ENCODE measurements around the gene RLBP1.

Gene RLBP1

DNA sequence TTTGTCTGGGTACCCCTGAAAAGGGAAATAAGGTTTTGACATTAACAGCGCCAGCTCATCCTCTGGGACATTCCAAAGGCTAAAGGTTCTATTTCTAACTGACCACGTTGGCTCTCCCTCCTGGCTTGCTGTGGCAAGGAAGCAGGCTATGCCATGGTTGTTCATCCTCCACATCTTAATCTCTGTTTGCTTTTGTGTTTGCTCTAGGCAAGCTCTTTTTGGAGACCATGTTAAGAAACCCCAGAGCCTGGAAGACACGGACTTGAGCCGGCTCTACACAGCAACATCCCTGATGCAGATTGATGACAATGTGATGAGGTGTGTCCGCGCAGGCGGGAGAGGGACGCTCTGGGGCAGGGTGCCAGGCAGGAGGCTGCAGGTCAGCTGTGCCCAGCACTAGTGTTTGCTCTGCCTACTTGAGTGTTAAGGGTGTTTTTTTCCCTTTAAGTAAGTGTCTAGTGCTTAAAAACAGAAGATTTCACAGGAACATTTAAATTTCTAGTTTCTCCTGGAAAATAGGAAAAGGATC is 33.3 kb downstream of the RLBP1 start:
- no peaks in the 10 kb centered on the region for H3K27me3 ChIP-seq (ENCODE audit: control insufficient read depth in 1 of 2, insufficient read depth in 1 of 2, low read length in 2 of 2)
- H2BK5ac ChIP-seq (ENCODE audit: low read depth, low read length, poor library complexity, severe bottlenecking): no peak overlapping the region
- WGBS: 97% methylated on average over 8 of the region's 8 CpGs
- H2BK12ac ChIP-seq (ENCODE audit: low read length in 2 of 2): no peak overlapping the region
- no peak overlapping the region for H3K4me3 ChIP-seq (ENCODE audit: insufficient read depth in 1 of 2, low read depth in 1 of 2, low read length in 2 of 2)
- no peak overlapping the region for H3K4ac ChIP-seq (ENCODE audit: low read depth in 1 of 2, low read length in 2 of 2)
- H2AFZ ChIP-seq (ENCODE audit: low read depth, low read length): no peak overlapping the region
- H3K18ac ChIP-seq (ENCODE audit: low read depth in 1 of 2, low read length in 2 of 2): no peak overlapping the region
- H2BK15ac ChIP-seq (ENCODE audit: low read depth, poor library complexity, severe bottlenecking): no peak overlapping the region
- H3K4me1 ChIP-seq (ENCODE audit: control insufficient read depth, insufficient read depth, low read depth, low read length): peaks cover 10% of the 10 kb centered on the region
- H3K23ac ChIP-seq (ENCODE audit: low read length in 2 of 2): no peak overlapping the region
- H2AK5ac ChIP-seq (ENCODE audit: low read length, severe bottlenecking): no peak overlapping the region
- H3K79me1 ChIP-seq (replicated peaks; ENCODE audit: low read length, poor library complexity, severe bottlenecking): peaks cover 2% of the 10 kb centered on the region
- H3K4me2 ChIP-seq (ENCODE audit: low read length, poor library complexity, severe bottlenecking): no peak overlapping the region
- no peak overlapping the region for H2BK120ac ChIP-seq (ENCODE audit: low read depth, low read length)
- no peak overlapping the region for H3K27ac ChIP-seq (ENCODE audit: low read length, poor library complexity, severe bottlenecking)
- H3K36me3 ChIP-seq (ENCODE audit: control insufficient read depth in 1 of 2, insufficient read depth in 2 of 2, low read depth in 1 of 2, low read length in 2 of 2): peaks cover 40 to 95% of the 10 kb centered on the region in 2 experiments
- no peak overlapping the region for H4K91ac ChIP-seq (ENCODE audit: low read length)
- no peak overlapping the region for H4K8ac ChIP-seq (ENCODE audit: low read length)
- H3K14ac ChIP-seq (ENCODE audit: low read length in 2 of 2): no peak overlapping the region
- H3K9ac ChIP-seq (ENCODE audit: low read length): no peak overlapping the region
- DNase-seq: no peak
- H3K9me3 ChIP-seq (ENCODE audit: control insufficient read depth, low read length): no peaks in the 10 kb centered on the region

DNA sequence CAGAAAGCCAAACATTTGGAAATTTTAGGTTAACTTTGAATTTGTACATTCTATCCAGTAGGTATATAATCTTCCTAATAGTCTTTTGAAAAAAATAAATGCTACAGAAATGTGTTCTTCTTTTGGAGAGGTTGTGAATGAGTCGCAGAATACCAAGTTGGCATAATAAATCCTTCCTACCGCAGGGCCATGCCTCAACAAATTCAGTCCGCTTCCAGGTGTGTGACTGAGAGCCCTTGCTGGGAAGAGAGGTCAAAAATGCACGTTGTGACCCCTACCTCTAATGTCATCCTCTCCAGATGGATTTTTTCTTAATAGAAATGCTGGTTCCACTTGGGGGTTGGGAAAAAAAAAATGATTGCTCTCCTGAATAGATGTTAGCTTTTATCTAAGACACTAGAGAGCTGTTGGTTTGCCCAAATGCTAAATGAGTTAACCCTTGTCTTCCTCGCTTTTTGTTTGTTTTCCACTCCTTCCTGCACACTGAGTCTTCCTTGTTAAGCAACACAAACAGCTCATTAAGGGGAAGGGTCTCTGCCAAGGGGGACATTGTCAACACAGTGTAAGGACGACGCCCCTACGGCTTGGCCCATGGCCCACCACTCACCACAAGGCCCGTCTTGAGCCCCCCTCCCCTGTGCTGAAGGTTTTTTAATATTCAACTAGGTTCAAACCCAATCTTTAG is 33.9 kb downstream of the RLBP1 start:
- Histone ChIP-seq H2AK5ac (ENCODE audit: low read length, severe bottlenecking) (no peak overlapping the region), H3K9me3 (ENCODE audit: control insufficient read depth, low read length) (no peaks in the 10 kb centered on the region), H3K14ac (ENCODE audit: low read length in 2 of 2) (no peak overlapping the region), H2BK120ac (ENCODE audit: low read depth, low read length) (no peak overlapping the region), H3K4me3 (ENCODE audit: insufficient read depth in 1 of 2, low read depth in 1 of 2, low read length in 2 of 2) (no peak overlapping the region), H4K8ac (ENCODE audit: low read length) (no peak overlapping the region), H3K79me1 (replicated peaks; ENCODE audit: low read length, poor library complexity, severe bottlenecking) (peaks cover 2% of the 10 kb centered on the region), H2BK12ac (ENCODE audit: low read length in 2 of 2) (no peak overlapping the region), H3K4me2 (ENCODE audit: low read length, poor library complexity, severe bottlenecking) (no peak overlapping the region), H3K27me3 (ENCODE audit: control insufficient read depth in 1 of 2, insufficient read depth in 1 of 2, low read length in 2 of 2) (no peaks in the 10 kb centered on the region), H3K4me1 (ENCODE audit: control insufficient read depth, insufficient read depth, low read depth, low read length) (peaks cover 10% of the 10 kb centered on the region), H3K36me3 (ENCODE audit: control insufficient read depth in 1 of 2, insufficient read depth in 2 of 2, low read depth in 1 of 2, low read length in 2 of 2) (peaks cover 40 to 95% of the 10 kb centered on the region in 2 experiments), H3K4ac (ENCODE audit: low read depth in 1 of 2, low read length in 2 of 2) (no peak overlapping the region), H2AFZ (ENCODE audit: low read depth, low read length) (no peak overlapping the region), H3K18ac (ENCODE audit: low read depth in 1 of 2, low read length in 2 of 2) (no peak overlapping the region), H2BK15ac (ENCODE audit: low read depth, poor library complexity, severe bottlenecking) (no peak overlapping the region), H3K23ac (ENCODE audit: low read length in 2 of 2) (no peak overlapping the region), H2BK5ac (ENCODE audit: low read depth, low read length, poor library complexity, severe bottlenecking) (no peak overlapping the region), H4K91ac (ENCODE audit: low read length) (no peak overlapping the region), H3K27ac (ENCODE audit: low read length, poor library complexity, severe bottlenecking) (no peak overlapping the region), H3K9ac (ENCODE audit: low read length) (no peak overlapping the region)
- 98% methylated on average over 7 of the region's 9 CpGs for WGBS
- DNase-seq: no peak

DNA sequence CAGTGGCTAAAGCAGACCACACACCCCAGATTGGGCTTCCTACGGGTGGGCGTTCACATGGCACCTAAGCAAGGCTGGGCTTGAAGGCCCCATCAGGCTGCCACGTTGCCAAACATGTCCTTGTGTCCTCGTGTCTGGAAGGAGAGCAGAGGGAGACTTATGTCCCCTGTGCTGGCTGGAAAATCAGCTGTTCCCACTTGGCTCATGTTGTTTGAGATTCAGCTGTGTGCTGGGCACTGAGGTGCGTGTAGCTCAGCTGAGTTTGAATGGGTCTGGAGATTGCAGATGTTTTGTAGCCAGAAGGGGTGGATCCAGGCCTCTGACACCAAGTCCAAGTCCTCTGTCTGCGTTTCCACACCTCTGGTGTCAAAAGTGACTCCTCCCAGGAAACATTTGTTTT is 34.6 kb downstream of the RLBP1 start:
- Histone ChIP-seq H3K18ac (ENCODE audit: low read depth in 1 of 2, low read length in 2 of 2) (no peak overlapping the region), H3K4me2 (ENCODE audit: low read length, poor library complexity, severe bottlenecking) (no peak overlapping the region), H4K8ac (ENCODE audit: low read length) (no peak overlapping the region), H4K91ac (ENCODE audit: low read length) (no peak overlapping the region), H3K79me1 (replicated peaks; ENCODE audit: low read length, poor library complexity, severe bottlenecking) (peaks cover 2% of the 10 kb centered on the region), H3K4me1 (ENCODE audit: control insufficient read depth, insufficient read depth, low read depth, low read length) (peaks cover 10% of the 10 kb centered on the region), H2BK12ac (ENCODE audit: low read length in 2 of 2) (no peak overlapping the region), H3K27me3 (ENCODE audit: control insufficient read depth in 1 of 2, insufficient read depth in 1 of 2, low read length in 2 of 2) (no peaks in the 10 kb centered on the region), H3K36me3 (ENCODE audit: control insufficient read depth in 1 of 2, insufficient read depth in 2 of 2, low read depth in 1 of 2, low read length in 2 of 2) (peaks cover 40 to 96% of the 10 kb centered on the region in 2 experiments), H2BK5ac (ENCODE audit: low read depth, low read length, poor library complexity, severe bottlenecking) (no peak overlapping the region), H3K14ac (ENCODE audit: low read length in 2 of 2) (no peak overlapping the region), H3K27ac (ENCODE audit: low read length, poor library complexity, severe bottlenecking) (no peak overlapping the region), H2AK5ac (ENCODE audit: low read length, severe bottlenecking) (no peak overlapping the region), H2BK15ac (ENCODE audit: low read depth, poor library complexity, severe bottlenecking) (no peak overlapping the region), H3K9ac (ENCODE audit: low read length) (no peak overlapping the region), H3K4ac (ENCODE audit: low read depth in 1 of 2, low read length in 2 of 2) (no peak overlapping the region), H3K4me3 (ENCODE audit: insufficient read depth in 1 of 2, low read depth in 1 of 2, low read length in 2 of 2) (no peak overlapping the region), H3K9me3 (ENCODE audit: control insufficient read depth, low read length) (no peaks in the 10 kb centered on the region), H2BK120ac (ENCODE audit: low read depth, low read length) (no peak overlapping the region), H3K23ac (ENCODE audit: low read length in 2 of 2) (no peak overlapping the region), H2AFZ (ENCODE audit: low read depth, low read length) (no peak overlapping the region)
- WGBS: 88% methylated on average over 5 of the region's 6 CpGs
- no peak for DNase-seq

DNA sequence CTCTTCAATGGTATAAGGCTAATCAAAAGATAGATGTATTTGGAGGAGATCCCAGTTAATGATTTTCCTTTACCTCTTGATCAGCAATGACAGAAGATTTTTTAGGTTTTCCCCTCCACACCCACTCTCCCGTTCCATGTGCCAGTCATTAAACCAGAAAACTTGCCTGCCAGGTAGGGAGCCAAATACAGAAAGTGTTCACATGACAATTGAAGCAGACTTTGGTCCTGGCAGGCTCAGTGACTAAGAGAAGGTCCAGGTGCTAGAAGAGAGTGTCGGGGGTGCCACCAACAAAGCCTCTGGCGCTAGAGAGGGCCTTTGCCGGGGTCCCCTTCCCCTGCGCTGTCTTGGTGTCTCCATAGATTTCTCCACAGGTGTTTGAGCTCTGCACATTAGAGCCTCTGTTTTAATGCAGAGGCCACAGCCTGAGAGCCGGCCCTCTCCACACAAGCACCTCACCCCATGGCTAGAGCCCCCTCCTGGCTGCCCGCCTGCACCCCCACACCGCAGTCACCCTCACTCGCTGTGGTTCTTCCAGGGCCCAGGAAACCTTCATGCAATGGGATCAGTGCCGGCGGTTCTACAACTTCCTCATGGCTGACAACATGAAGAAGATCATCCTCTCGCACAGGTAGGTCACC is 36.4 kb downstream of the RLBP1 start:
- no peak overlapping the region for H4K91ac ChIP-seq (ENCODE audit: low read length)
- H4K8ac ChIP-seq (ENCODE audit: low read length): no peak overlapping the region
- no peak for DNase-seq
- no peak overlapping the region for H2AK5ac ChIP-seq (ENCODE audit: low read length, severe bottlenecking)
- no peak overlapping the region for H3K4me2 ChIP-seq (ENCODE audit: low read length, poor library complexity, severe bottlenecking)
- H3K23ac ChIP-seq (ENCODE audit: low read length in 2 of 2): no peak overlapping the region
- 97% methylated on average over 12 of the region's 12 CpGs for WGBS
- peaks cover 39 to 94% of the 10 kb centered on the region in 2 experiments for H3K36me3 ChIP-seq (ENCODE audit: control insufficient read depth in 1 of 2, insufficient read depth in 2 of 2, low read depth in 1 of 2, low read length in 2 of 2)
- no peak overlapping the region for H3K18ac ChIP-seq (ENCODE audit: low read depth in 1 of 2, low read length in 2 of 2)
- H2BK5ac ChIP-seq (ENCODE audit: low read depth, low read length, poor library complexity, severe bottlenecking): no peak overlapping the region
- H3K4me3 ChIP-seq (ENCODE audit: insufficient read depth in 1 of 2, low read depth in 1 of 2, low read length in 2 of 2): no peak overlapping the region
- no peak overlapping the region for H2BK15ac ChIP-seq (ENCODE audit: low read depth, poor library complexity, severe bottlenecking)
- no peaks in the 10 kb centered on the region for H3K9me3 ChIP-seq (ENCODE audit: control insufficient read depth, low read length)
- peaks cover 5% of the 10 kb centered on the region for H3K79me1 ChIP-seq (replicated peaks; ENCODE audit: low read length, poor library complexity, severe bottlenecking)
- no peak overlapping the region for H3K14ac ChIP-seq (ENCODE audit: low read length in 2 of 2)
- H3K4ac ChIP-seq (ENCODE audit: low read depth in 1 of 2, low read length in 2 of 2): no peak overlapping the region
- no peak overlapping the region for H3K27ac ChIP-seq (ENCODE audit: low read length, poor library complexity, severe bottlenecking)
- no peak overlapping the region for H2AFZ ChIP-seq (ENCODE audit: low read depth, low read length)
- H2BK120ac ChIP-seq (ENCODE audit: low read depth, low read length): no peak overlapping the region
- H3K4me1 ChIP-seq (ENCODE audit: control insufficient read depth, insufficient read depth, low read depth, low read length): peaks cover 10% of the 10 kb centered on the region
- H3K27me3 ChIP-seq (ENCODE audit: control insufficient read depth in 1 of 2, insufficient read depth in 1 of 2, low read length in 2 of 2): no peaks in the 10 kb centered on the region
- H2BK12ac ChIP-seq (ENCODE audit: low read length in 2 of 2): no peak overlapping the region
- H3K9ac ChIP-seq (ENCODE audit: low read length): no peak overlapping the region
